IgD-negative memory B cell (primary cell): ENCODE results near the gene A4GALT. TPM values are rescaled to one million over a fixed set of nuclear protein-coding genes. Genes with fewer than 3 reads are reported as not detected.
"Not testable (repeated sequence)": the region's sequence is repeated elsewhere in the genome, so short reads cannot be mapped to it uniquely, and the experiment has no call there.

Source experiments
- H3K27ac Mint-ChIP-seq, 3 donors: one replicate each; pipeline ENCODE4 v1.8.0; 2020 to 2022; ENCODE audit warnings: mild to moderate bottlenecking in 3 of 3, mixed read lengths in 3 of 3, moderate library complexity in 1 of 3
- H3K27me3 Mint-ChIP-seq: one replicate; pipeline ENCODE4 v1.8.0; 2021; ENCODE audit warnings: mixed read lengths
- H3K36me3 Mint-ChIP-seq: one replicate; pipeline ENCODE4 v1.8.0; 2020; ENCODE audit warnings: mild to moderate bottlenecking, mixed read lengths
- H3K4me1 Mint-ChIP-seq, 3 donors: one replicate each; pipeline ENCODE4 v1.8.0; 2020 to 2022; ENCODE audit warnings: mixed read lengths in 3 of 3, mild to moderate bottlenecking in 1 of 3
- H3K4me3 Mint-ChIP-seq, 4 donors: one replicate each; pipeline ENCODE4 v1.8.0; 2020 to 2022; ENCODE audit warnings: mild to moderate bottlenecking in 4 of 4, mixed read lengths in 4 of 4, moderate library complexity in 3 of 4
- H3K9me3 Mint-ChIP-seq, 3 donors: one replicate each; pipeline ENCODE4 v1.8.0; 2020 to 2021; ENCODE audit warnings: mixed read lengths in 3 of 3, mild to moderate bottlenecking in 1 of 3
- polyA plus RNA-seq: library from polyadenylated mRNA; unstranded; fragments of 300-500 nt; fragmentation: Illumina TruSeq; gene quantifications from one replicate; pipeline ENCODE4 v1.2.3, GENCODE V29; 2021

Gene A4GALT
- polyA plus RNA-seq, 1 donor from 2014 or later: not detected

DNA sequence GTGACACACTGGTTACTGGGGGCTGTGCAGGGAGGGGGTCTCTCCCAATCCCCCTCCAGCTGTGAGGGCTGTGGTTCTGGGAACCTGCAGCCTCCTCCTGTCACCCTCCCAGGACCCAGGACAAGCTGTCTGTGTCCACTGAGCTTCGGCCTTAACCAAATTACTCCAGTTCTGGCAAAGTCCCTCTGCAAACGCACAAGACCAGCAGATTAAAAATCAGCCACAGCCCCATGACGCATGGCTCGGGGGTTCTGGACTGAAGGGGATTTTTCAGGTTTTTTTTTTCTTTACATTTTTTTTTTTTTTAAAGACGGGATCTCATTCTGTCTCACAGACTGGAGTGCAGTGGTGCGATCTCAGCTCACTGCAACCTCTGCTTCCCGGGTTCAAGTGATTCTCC, 32.2 kb upstream of the A4GALT start:
- peaks cover 11% of the 10 kb centered on the region for H3K27me3 Mint-ChIP-seq
- H3K9me3 Mint-ChIP-seq: no peaks in the 10 kb centered on the region
- no peak overlapping the region for H3K4me3 Mint-ChIP-seq
- no peak overlapping the region for H3K27ac Mint-ChIP-seq
- peaks cover 1% of the 10 kb centered on the region for H3K36me3 Mint-ChIP-seq
- peaks cover 2 to 5% (median 2%) of the 10 kb centered on the region in 3 donors for H3K4me1 Mint-ChIP-seq

DNA sequence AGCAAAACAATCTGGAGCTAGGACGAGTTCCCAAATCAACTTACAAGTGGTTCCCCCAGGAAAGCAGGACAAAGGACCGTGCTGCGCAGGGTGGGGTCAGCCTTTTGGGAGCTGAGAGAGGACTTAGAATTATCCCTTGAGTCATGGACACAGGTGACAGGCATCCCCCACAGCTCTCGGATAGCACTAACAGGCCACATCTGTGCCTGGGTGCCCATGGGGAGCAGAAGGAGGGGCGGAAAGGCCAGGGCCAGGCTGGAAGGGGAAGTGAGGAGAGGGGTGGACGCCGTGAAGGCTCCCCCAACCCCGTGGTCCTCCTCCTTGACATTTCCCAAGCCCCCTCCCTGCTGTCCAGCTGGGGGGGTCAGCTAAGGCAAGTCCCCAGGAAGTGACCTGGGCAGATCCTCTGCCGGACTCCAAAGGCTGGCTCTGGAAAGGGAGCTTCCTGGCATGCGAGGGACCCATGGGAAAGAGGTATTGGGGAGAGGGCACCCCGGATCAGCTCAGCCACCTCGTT, 31.6 kb upstream of the A4GALT start:
- no peak overlapping the region for H3K4me3 Mint-ChIP-seq
- no peak overlapping the region for H3K27ac Mint-ChIP-seq
- peaks cover 0 to 5% (median 2%) of the 10 kb centered on the region in 3 donors for H3K4me1 Mint-ChIP-seq
- peaks cover 1% of the 10 kb centered on the region for H3K36me3 Mint-ChIP-seq
- no peaks in the 10 kb centered on the region for H3K9me3 Mint-ChIP-seq
- peaks cover 8% of the 10 kb centered on the region for H3K27me3 Mint-ChIP-seq

GRCh38 chr22:42750421-42750820, 29.8 kb upstream of the A4GALT start:
- not testable (repeated sequence) for H3K4me1 Mint-ChIP-seq, H3K36me3 Mint-ChIP-seq, H3K9me3 Mint-ChIP-seq, H3K27ac Mint-ChIP-seq, H3K4me3 Mint-ChIP-seq, H3K27me3 Mint-ChIP-seq

DNA sequence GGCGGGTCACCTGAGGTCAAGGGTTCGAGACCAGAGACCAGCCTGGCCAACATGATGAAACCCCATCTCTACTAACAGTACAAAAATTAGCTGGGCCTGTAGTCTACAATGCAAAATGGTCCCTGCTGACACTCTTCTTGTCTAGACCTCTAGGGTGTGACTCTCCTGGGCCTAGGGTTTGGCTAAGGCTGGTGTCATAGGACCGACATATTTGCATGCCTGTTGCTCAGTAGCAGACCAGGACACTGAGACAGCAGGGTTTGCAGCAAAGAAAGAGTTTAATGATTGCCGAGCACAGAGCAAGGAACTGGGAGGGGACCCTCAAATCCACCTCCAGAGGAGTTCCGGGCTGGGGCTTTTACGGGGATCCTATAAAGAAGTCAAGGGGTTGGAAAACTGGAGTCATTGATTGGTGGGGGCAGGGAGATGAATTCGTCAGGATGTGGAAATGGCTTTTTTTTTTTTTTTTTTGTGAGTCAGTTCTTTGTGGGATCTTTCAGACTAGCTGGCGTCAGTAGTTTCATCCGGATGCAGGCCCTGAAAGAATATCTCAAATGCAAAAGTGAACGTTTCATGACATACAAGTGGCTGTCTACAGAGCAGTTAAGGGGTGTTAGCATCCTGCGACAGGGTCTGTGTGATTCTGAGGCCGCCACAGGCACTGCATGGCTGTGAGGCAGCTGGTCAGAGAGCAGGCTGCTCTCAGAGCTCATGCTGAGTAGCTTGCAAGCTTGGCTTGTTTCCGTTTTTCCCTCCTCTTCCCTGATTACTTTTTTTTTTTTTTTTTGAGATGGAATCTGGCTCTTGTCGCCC, 27.2 kb upstream of the A4GALT start:
- no peaks in the 10 kb centered on the region for H3K36me3 Mint-ChIP-seq
- peaks cover 7% of the 10 kb centered on the region for H3K27me3 Mint-ChIP-seq
- no peak overlapping the region for H3K27ac Mint-ChIP-seq
- no peaks in the 10 kb centered on the region for H3K9me3 Mint-ChIP-seq
- peaks cover 0 to 6% (median 2%) of the 10 kb centered on the region in 3 donors for H3K4me1 Mint-ChIP-seq
- H3K4me3 Mint-ChIP-seq: no peak overlapping the region

GRCh38 chr22:42745118-42745517, 24.4 kb upstream of the A4GALT start:
- Mint-ChIP-seq H3K36me3 (no peaks in the 10 kb centered on the region), H3K27ac (no peak overlapping the region), H3K4me1 (peaks cover 0 to 4% (median 0%) of the 10 kb centered on the region in 3 donors), H3K27me3 (no peaks in the 10 kb centered on the region), H3K4me3 (no peak overlapping the region), H3K9me3 (no peaks in the 10 kb centered on the region)

DNA sequence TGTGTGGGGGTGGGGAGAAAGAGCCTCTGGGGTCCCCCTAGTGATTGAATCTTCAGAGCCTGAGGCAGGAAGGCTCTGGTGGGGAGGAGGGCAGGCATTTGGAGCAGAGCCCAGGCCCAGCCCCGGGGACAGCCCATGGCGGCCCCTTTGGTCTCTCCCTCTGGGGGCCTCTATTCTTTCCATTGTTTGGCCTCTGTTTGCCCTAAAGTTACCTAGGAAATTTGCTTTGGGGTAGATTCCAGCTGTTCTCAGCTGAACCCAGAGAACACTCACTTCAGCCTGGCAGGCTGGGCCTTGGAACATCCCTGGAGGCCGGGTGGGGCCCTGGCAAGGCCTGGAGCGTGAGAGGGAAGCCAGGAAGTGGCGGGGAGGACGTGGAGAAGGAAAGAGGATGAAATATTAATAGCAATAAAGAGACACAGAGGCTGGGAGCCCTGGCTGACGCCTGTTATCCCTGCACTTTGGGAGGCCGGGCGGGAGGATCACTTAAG, 22.9 kb upstream of the A4GALT start:
- Mint-ChIP-seq H3K4me3 (no peak overlapping the region), H3K27me3 (peaks cover 3% of the 10 kb centered on the region), H3K36me3 (no peaks in the 10 kb centered on the region), H3K27ac (peak overlapping the region in 1 of 3 donors; percentile 35), H3K9me3 (no peaks in the 10 kb centered on the region), H3K4me1 (peaks cover 0 to 4% (median 0%) of the 10 kb centered on the region in 3 donors)

- Mint-ChIP-seq H3K27me3 (peaks cover 3% of the 10 kb centered on the region), H3K4me1 (peaks cover 0 to 4% (median 0%) of the 10 kb centered on the region in 3 donors), H3K36me3 (no peaks in the 10 kb centered on the region), H3K4me3 (no peak overlapping the region), H3K27ac (no peak overlapping the region), H3K9me3 (no peaks in the 10 kb centered on the region)
Observed at GRCh38 chr22:42742940-42743339, 22.3 kb upstream of the A4GALT start.

GRCh38 chr22:42740320-42740719, 19.6 kb upstream of the A4GALT start:
- H3K36me3 Mint-ChIP-seq, H3K4me3 Mint-ChIP-seq, H3K27me3 Mint-ChIP-seq, H3K27ac Mint-ChIP-seq, H3K9me3 Mint-ChIP-seq, H3K4me1 Mint-ChIP-seq: not testable (repeated sequence)

DNA sequence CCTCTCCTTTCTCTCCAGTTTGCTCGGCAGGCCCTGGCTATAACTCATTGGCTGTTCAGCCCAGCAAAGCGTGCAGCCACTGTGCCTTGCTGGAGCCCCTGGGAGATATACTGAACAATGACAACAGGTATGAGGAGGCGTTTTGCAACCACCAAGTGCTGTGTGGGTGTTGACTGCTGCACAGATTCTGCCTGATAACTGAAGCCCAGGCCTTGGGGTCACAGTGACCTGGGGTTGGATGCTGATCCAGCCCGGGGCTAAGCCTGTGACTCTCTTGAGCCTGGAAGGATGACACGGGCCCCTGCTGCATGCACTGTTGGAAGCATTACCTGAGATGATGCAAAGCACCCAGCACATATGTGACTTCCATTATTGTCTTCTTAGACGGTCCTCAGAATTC, 13.7 kb upstream of the A4GALT start:
- H3K27ac Mint-ChIP-seq: no peak overlapping the region
- H3K4me1 Mint-ChIP-seq: peaks cover 0 to 4% (median 0%) of the 10 kb centered on the region in 3 donors
- no peaks in the 10 kb centered on the region for H3K9me3 Mint-ChIP-seq
- peaks cover 1% of the 10 kb centered on the region for H3K36me3 Mint-ChIP-seq
- peaks cover 6% of the 10 kb centered on the region for H3K27me3 Mint-ChIP-seq
- H3K4me3 Mint-ChIP-seq: no peak overlapping the region

DNA sequence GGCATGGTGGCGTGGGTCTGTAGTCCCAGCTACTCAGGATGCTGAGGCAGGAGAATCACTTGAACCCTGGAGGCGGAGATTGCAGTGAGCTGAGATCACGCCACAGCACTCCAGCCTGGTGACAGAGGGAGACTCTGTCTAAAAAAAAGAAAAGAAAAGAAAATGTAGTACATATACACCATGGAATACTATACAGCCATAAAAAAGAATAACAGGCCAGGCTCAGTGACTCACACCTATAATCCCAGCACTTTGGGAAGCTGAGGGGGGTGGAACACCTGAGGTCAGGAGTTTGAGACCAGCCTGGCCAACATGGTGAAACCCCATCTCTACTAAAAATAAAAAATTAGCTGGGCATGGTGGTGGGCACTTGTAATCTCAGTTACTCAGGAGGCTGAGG, 12.7 kb upstream of the A4GALT start:
- not testable (repeated sequence) for H3K27ac Mint-ChIP-seq, H3K27me3 Mint-ChIP-seq, H3K9me3 Mint-ChIP-seq, H3K4me3 Mint-ChIP-seq, H3K36me3 Mint-ChIP-seq, H3K4me1 Mint-ChIP-seq

DNA sequence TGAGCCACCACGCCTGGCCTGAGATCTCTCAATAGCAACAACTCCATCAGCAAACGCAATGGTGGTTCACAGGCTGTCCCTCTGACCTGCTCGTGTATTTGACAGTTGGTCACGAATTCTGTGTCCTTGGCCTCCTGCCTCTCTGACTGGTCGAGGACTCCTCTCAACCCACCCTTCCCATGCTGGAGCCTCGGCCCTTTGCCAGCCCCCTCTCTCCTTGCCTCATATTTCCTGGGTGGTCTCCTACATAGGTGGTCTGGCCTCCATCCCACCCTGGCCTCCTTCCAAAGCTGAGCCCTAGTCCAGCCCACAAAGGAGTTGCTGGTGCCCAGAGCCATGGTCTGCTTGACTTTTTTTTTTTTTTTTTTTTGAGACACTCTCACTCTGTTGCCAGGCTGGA, 11.4 kb upstream of the A4GALT start:
- Mint-ChIP-seq H3K36me3 (peaks cover 1% of the 10 kb centered on the region), H3K9me3 (no peaks in the 10 kb centered on the region), H3K4me1 (peaks cover 3 to 11% (median 5%) of the 10 kb centered on the region in 3 donors), H3K27ac (no peak overlapping the region), H3K27me3 (peaks cover 4% of the 10 kb centered on the region), H3K4me3 (no peak overlapping the region)

DNA sequence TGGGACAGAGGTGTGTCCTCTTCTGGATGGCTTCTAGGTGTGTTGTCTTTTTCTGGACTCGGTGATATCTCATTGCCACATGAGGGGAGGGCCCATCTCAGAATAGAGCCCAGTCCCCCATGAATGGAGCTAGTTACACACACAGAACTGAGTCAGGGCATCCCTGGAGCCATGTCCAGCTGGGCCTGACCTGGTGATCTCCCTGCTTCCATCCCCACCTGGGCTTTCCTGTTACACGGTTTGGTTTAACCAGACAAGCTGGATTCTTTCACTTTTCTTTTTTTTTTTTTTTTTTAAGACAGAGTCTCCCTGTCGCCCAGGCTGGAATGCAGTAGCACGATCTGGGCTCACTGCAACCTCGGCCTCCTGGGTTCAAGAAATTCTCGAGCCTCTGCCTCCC, 6.1 kb upstream of the A4GALT start:
- Mint-ChIP-seq H3K9me3 (no peaks in the 10 kb centered on the region), H3K27ac (no peak overlapping the region), H3K4me3 (no peak overlapping the region), H3K4me1 (peaks cover 3 to 7% (median 5%) of the 10 kb centered on the region in 3 donors), H3K27me3 (peaks cover 15% of the 10 kb centered on the region), H3K36me3 (peaks cover 1% of the 10 kb centered on the region)

GRCh38 chr22:42725606-42726355, 5.1 kb upstream of the A4GALT start:
- peak overlapping the region in 1 of 3 donors; percentile 73 for H3K27ac Mint-ChIP-seq
- H3K36me3 Mint-ChIP-seq: peaks cover 1% of the 10 kb centered on the region
- H3K9me3 Mint-ChIP-seq: no peaks in the 10 kb centered on the region
- peaks cover 24% of the 10 kb centered on the region for H3K27me3 Mint-ChIP-seq
- H3K4me3 Mint-ChIP-seq: no peak overlapping the region
- H3K4me1 Mint-ChIP-seq: peaks cover 7 to 12% (median 10%) of the 10 kb centered on the region in 3 donors

DNA sequence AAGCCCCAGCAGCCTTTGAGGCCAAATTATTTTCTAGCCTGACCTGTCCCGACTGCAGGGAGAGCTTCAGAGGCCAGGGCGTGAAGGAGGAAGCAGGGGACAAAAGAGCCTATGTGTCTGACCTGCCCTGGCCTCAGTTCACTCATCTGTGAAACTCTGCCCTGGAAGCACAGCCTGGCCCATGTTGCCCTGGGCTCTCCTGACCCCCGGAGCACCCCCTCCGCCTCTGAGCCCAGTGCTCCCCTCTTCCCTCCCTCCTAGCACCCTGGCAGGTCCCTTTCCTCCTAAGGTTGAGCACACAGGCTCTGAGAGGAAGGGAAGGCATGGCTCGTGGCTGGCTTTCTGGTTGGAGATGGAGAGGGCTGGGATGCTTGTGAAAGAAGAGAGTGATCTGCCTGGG, 3.4 kb upstream of the A4GALT start:
- Mint-ChIP-seq H3K9me3 (no peaks in the 10 kb centered on the region), H3K27ac (no peak overlapping the region), H3K36me3 (no peaks in the 10 kb centered on the region), H3K27me3 (peaks cover 33% of the 10 kb centered on the region), H3K4me1 (peaks cover 15 to 19% (median 16%) of the 10 kb centered on the region in 3 donors), H3K4me3 (no peak overlapping the region)

GRCh38 chr22:42721045-42721434, 370 bp upstream of the A4GALT start:
- Mint-ChIP-seq H3K27me3 (peaks cover 40% of the 10 kb centered on the region), H3K9me3 (no peaks in the 10 kb centered on the region), H3K27ac (no peak overlapping the region), H3K36me3 (no peaks in the 10 kb centered on the region), H3K4me1 (peaks cover 30 to 33% (median 32%) of the 10 kb centered on the region in 3 donors), H3K4me3 (peak overlapping the region; percentile 58 to 96 (median 85))
